ENCODE measurements around the gene RASGRP3.

RASGRP3 gene

GRCh38 chr2:33528441-33528950 is 52.0 kb downstream of the RASGRP3 start:
- DNase-seq: no peak

GRCh38 chr2:33529771-33530481 is 53.5 kb downstream of the RASGRP3 start:
- DNase-seq: no peak

- no peak for DNase-seq
Observed at GRCh38 chr2:33530690-33531548, 54.5 kb downstream of the RASGRP3 start.

GRCh38 chr2:33531549-33532059 is 55.2 kb downstream of the RASGRP3 start:
- DNase-seq: no peak

DNA sequence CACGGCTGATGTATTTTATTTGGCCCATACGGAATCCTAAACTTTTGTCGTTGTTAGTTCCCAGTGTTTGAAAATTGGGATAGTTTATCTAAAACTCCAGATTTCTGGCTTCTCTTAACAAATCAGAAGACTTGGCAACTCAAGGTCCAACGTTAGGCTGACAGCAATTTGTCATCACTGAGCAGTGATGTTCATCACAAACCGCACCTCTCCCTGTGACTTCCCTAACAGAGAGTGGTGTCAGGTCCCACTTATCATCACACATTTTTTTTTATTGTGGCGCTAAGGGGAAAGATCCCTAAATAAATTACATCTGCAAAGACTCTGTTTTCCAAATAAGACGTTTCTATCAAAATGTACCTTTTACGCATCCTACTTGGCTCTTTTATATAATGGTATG is 55.7 kb downstream of the RASGRP3 start:
- DNase-seq: no peak

GRCh38 chr2:33532966-33533365 is 56.5 kb downstream of the RASGRP3 start:
- no peak for DNase-seq

DNA sequence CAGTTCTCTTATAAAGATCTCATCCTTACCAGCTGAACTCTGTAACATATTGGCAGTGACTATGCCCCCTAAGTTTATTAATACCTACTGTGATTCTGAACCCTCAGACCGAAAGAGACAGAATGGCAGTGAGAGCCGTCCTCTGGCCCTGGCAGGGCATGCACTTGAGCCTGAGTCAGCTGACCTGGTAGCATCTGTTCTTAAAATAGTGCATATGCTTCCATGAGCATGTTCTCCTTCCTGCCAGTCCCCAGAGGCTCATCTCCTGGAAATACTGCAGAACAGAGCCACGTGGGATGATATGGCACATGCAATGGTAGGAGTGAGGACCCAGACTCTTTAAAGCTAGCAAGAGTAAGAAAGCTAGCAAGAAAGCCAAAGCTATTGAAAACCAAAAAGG is 59.0 kb downstream of the RASGRP3 start:
- DNase-seq: no peak

DNA sequence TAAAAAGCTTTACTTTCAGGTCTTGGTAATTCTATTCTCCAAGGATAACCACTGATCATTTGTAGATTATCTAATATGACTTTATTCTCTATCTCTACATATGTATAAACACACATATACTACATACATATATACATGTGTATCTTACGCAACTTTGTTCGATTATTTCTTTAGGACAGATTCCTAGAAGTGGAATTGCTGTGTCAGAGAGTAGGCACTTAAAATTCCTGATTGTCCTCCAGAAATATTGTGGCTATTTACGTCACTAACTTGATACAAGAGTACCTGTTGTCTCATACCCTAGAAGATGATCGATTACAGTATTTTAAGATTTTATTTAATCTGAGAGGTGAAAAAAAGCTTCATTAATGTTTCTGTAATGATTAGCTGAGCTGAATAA is 64.8 kb downstream of the RASGRP3 start:
- no peak for DNase-seq

GRCh38 chr2:33550206-33550605 is 73.8 kb downstream of the RASGRP3 start:
- DNase-seq: no peak

DNA sequence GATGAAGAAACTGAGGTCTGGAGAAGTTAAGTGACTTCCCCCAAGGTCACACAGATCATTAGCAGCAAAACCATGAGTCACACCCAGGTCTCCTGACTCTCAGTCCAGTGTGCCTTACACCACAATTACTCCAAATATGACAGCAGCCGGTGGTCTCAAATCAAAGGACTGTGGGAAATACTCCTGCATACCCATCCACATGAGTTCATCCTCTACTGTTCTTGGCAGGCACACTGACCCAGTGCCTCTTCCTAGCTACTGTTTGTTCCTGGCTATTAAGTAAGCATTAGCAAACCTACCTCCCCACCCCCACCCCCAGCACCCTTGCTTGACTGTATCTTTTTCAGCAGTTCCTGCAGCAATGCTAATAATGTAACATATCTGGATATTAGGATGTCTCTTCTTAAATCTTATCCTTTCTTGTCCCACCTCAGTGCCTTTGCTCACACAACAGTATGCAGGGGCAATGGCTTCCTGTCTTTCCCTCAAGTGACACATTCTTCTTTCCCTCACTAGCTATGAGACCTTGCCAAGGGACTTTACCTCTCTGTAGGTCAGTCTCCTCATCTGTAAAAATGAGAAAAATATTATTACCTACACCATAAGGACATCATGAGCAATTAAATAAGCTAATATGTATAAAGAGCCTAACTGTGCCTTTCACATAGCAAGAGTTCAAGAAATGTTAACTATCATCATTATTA is 76.5 kb downstream of the RASGRP3 start:
- DNase-seq: no peak

- no peak for DNase-seq
Observed at GRCh38 chr2:33555681-33556080, 79.2 kb downstream of the RASGRP3 start.

DNA sequence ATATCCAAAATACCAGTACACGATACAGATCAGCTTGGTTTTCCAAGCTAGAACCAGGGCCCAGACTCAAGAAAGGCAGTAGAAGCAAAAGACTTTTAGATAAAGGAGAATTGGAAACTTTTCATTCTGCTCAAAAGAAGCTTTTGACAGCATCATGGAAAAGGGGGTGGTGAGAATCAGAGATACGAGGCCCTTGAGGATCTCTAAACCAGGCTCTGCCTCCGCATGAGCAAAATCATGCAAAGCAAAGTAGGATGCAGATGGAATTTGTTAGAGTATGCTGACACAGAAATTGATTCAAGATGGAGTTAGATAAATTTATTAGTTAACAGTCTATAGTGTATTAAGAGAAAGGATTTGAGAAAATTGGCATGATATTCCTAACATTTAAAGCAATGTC is 82.9 kb downstream of the RASGRP3 start:
- no peak for DNase-seq

DNA sequence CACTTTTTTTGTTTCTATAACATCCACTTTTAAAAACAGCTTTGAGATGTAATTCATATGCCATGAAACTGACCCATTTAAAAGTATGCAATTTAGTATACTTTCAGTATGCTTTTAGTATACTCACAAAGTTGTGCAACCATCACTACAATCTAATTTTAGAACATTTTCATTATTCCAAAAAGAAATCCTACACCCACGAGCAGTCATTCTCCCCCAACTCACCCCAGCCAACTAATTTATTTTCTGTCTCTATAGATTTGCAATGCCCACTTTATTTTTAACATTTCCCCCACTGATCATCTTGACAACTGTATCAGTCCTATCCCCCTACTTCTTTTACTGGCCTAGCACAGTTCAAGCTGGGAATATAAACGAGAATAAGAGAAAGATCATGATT is 83.6 kb downstream of the RASGRP3 start:
- no peak for DNase-seq

DNA sequence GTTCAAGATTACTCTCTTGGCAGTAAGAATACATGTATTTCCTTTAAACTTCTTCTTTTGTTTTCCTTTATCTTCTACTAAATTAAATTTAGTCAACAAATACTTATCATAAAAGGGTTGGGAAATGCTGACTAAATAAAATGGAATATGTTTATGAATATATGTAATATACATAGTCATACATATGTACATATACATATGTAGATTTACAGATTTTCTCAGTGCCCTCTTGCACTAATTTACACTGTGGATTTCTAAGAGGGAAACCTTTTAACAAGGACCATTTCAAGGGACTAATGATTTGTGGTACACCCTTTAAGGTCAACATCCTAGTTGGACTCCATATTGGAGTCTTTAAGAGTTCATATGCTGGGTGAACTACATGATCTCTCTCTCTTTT is 85.4 kb downstream of the RASGRP3 start:
- no peak for DNase-seq

DNA sequence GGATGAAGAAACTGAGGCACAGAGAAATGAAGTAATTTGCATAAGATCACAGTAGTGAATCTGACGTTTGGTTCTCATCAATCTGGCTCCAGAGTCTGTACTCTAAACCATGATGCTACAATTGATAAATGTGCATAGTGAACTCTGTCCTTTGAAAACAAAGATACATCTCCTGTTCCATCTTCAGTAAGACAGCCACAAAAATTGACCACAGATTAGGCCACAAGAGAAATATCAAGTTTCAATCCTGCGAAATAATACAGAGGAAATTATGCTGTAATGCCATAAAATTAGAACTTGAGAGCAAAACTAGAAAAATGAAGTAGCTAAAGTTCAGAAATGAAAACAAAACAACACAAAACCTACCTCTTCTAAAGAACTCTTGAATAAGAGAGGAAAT is 94.2 kb downstream of the RASGRP3 start:
- DNase-seq: no peak

- DNase-seq: no peak
Observed at GRCh38 chr2:33573657-33574056, 97.2 kb downstream of the RASGRP3 start.

GRCh38 chr2:33577084-33577483 is 100.6 kb downstream of the RASGRP3 start:
- no peak for DNase-seq

DNA sequence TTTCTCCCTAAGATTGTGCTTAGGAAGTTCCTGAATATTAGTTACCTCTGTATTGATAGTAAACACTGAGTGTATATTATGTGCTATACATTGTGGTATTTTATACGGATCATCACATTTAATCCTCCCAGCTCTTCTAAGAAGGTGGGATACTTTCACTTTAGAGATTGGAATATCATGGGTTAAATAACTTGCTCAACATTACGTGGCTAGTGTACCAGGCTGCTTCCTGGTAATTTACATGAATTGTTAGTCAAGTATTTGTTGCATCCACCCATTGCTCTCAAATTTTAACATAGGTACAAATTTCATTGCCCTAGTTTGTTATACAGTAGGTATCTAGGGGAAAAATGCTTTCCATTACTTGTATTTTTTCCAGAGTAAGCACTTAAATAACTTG is 101.2 kb downstream of the RASGRP3 start:
- no peak for DNase-seq

DNA sequence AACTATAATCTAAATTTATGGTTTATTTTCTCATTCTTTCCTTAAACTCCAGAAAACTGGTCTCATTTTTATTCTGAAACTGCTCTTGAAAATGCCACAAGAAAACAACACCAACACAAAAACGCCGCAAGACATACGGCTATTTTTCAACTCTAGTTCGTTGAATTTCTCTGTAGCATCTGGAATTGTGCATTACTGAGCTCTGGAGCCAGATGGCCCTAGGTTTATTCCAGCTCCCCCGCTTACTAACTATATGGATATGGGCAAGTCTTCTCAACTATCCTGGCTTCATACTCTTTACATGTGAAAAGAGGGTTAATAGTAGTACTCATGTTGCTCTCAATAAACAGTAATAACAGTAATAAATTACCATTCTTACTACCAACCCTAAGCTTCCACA is 102.8 kb downstream of the RASGRP3 start:
- no peak for DNase-seq

GRCh38 chr2:33581872-33582271 is 105.4 kb downstream of the RASGRP3 start:
- DNase-seq: no peak

- no peak for DNase-seq
Observed at GRCh38 chr2:33583194-33583938, 106.9 kb downstream of the RASGRP3 start.

GRCh38 chr2:33586766-33587165 is 110.3 kb downstream of the RASGRP3 start:
- DNase-seq: no peak

DNA sequence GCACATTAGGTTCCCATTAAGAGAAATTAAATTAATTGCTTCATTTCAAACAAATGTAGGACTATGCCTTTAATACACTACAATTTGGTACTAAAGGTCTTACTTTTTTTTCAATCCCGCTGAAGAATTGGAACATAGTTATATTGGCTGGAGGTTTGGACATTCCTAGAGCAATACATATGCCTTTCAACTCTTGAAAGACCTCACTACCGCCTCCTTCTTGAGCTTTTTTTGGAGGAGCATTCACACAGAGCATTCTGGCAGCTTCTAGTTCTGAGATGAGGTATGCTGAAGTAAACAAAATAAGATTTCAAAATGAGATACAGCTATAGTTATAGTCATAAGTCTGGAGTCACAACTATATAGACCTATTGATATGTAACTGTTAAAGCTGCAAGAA is 111.8 kb downstream of the RASGRP3 start:
- DNase-seq: no peak

All from NCI-H1048 (cell line).